SK-N-SH treated with all-trans-retinoic acid at 6 μM for 48 hours (cell line): ENCODE data around the gene PRR35.

ENCODE experiments used
- ATAC-seq: fragments of 200-7000 bp; cut with Tn5 transposase; 3 replicates; pipeline ENCODE4 v1.9.1; 2020; ENCODE audit warnings: mild to moderate bottlenecking, moderate library complexity
- ARNTL ChIP-seq: fragments of 450-650 bp; formaldehyde crosslinking; IDR thresholded peaks from 2 replicates; pipeline ENCODE4 v1.5.0; 2020; ENCODE audit warnings: low read depth, mild to moderate bottlenecking, moderate library complexity, borderline replicate concordance
- BACH2 ChIP-seq: fragments of 250-450 bp; sonication (Bioruptor Pico); IDR thresholded peaks from 2 replicates; pipeline ENCODE4 v1.9.0; 2021; ENCODE audit warnings: mild to moderate bottlenecking, borderline replicate concordance
- CSDC2 ChIP-seq: fragments of 250-450 bp; sonication (Bioruptor Pico); IDR thresholded peaks from 2 replicates; pipeline ENCODE4 v1.5.0; 2020; ENCODE audit warnings: mild to moderate bottlenecking, moderate library complexity
- ESRRG ChIP-seq: fragments of 250-450 bp; sonication (Bioruptor Pico); IDR thresholded peaks from 2 replicates; pipeline ENCODE4 v1.6.1; 2021; ENCODE audit warnings: mild to moderate bottlenecking
- GLIS3 ChIP-seq: fragments of 250-450 bp; sonication (Bioruptor Pico); IDR thresholded peaks from 2 replicates; pipeline ENCODE4 v1.5.0; 2020; ENCODE audit warnings: mild to moderate bottlenecking, moderate library complexity
- ISL1 ChIP-seq: fragments of 250-450 bp; sonication (Bioruptor Pico); IDR thresholded peaks from 2 replicates; pipeline ENCODE4 v2.1.2; 2022; ENCODE audit warnings: mild to moderate bottlenecking, moderate library complexity
- OSR1 ChIP-seq: fragments of 250-450 bp; sonication (Bioruptor Pico); IDR thresholded peaks from 2 replicates; pipeline ENCODE4 v1.8.0; 2022; ENCODE audit warnings: moderate library complexity, mild to moderate bottlenecking, inconsistent platforms
- PPARA ChIP-seq: fragments of 250-450 bp; sonication (Bioruptor Pico); IDR thresholded peaks from 2 replicates; pipeline ENCODE4 v1.5.0; 2020; ENCODE audit warnings: mild to moderate bottlenecking, borderline replicate concordance
- SNAI2 ChIP-seq: fragments of 250-450 bp; sonication (Bioruptor Pico); IDR thresholded peaks from 2 replicates; pipeline ENCODE4 v1.5.0; 2020; ENCODE audit warnings: mild to moderate bottlenecking, moderate library complexity
- TCF4 ChIP-seq: fragments of 250-450 bp; sonication (Bioruptor Pico); IDR thresholded peaks from 2 replicates; pipeline ENCODE4 v1.8.0; 2021; ENCODE audit warnings: mild to moderate bottlenecking, moderate library complexity, borderline replicate concordance
- TOX ChIP-seq: fragments of 250-450 bp; sonication (Bioruptor Pico); IDR thresholded peaks from 2 replicates; pipeline ENCODE4 v1.8.0; 2021; ENCODE audit warnings: mild to moderate bottlenecking, moderate library complexity, borderline replicate concordance
- ZC3H10 ChIP-seq: fragments of 250-450 bp; sonication (Bioruptor Pico); IDR thresholded peaks from 2 replicates; pipeline ENCODE4 v1.5.1; 2021; ENCODE audit warnings: mild to moderate bottlenecking, moderate library complexity
- ZFP3 ChIP-seq: fragments of 250-450 bp; sonication (Bioruptor Pico); IDR thresholded peaks from 2 replicates; pipeline ENCODE4 v1.5.0; 2020; ENCODE audit warnings: mild to moderate bottlenecking, moderate library complexity
- ZFP30 ChIP-seq: fragments of 450-650 bp; formaldehyde crosslinking; IDR thresholded peaks from 2 replicates; pipeline ENCODE4 v1.5.0; 2022; ENCODE audit warnings: mild to moderate bottlenecking, moderate library complexity
- ZNF565 ChIP-seq: fragments of 450-650 bp; formaldehyde crosslinking; conservative IDR thresholded peaks from 2 replicates; pipeline ENCODE4 v1.5.0; 2020; ENCODE audit warnings: low read depth, mild to moderate bottlenecking, moderate library complexity
- ZNF8 ChIP-seq: fragments of 450-650 bp; formaldehyde crosslinking; IDR thresholded peaks from 2 replicates; pipeline ENCODE4 v1.5.0; 2020; ENCODE audit warnings: mild to moderate bottlenecking, moderate library complexity
- TF ChIP-seq, protein P1 (sequence below): fragments of 250-450 bp; sonication (Bioruptor Pico); IDR thresholded peaks from 2 replicates; pipeline ENCODE4 v1.8.0; 2020; ENCODE audit warnings: mild to moderate bottlenecking, moderate library complexity, borderline replicate concordance
- TF ChIP-seq, protein P2 (sequence below): fragments of 250-450 bp; sonication (Bioruptor Pico); IDR thresholded peaks from 2 replicates; pipeline ENCODE4 v1.5.1; 2020; ENCODE audit warnings: low read depth, mild to moderate bottlenecking, moderate library complexity
- TF ChIP-seq, protein P3 (sequence below): fragments of 250-450 bp; sonication (Bioruptor Pico); IDR thresholded peaks from 2 replicates; pipeline ENCODE4 v1.5.1; 2021; ENCODE audit warnings: mild to moderate bottlenecking, moderate library complexity
- TF ChIP-seq, protein P4 (sequence below): fragments of 250-450 bp; sonication (Bioruptor Pico); IDR thresholded peaks from 2 replicates; pipeline ENCODE4 v1.8.0; 2021; ENCODE audit warnings: low read depth, mild to moderate bottlenecking, moderate library complexity, borderline replicate concordance

Gene PRR35

DNA sequence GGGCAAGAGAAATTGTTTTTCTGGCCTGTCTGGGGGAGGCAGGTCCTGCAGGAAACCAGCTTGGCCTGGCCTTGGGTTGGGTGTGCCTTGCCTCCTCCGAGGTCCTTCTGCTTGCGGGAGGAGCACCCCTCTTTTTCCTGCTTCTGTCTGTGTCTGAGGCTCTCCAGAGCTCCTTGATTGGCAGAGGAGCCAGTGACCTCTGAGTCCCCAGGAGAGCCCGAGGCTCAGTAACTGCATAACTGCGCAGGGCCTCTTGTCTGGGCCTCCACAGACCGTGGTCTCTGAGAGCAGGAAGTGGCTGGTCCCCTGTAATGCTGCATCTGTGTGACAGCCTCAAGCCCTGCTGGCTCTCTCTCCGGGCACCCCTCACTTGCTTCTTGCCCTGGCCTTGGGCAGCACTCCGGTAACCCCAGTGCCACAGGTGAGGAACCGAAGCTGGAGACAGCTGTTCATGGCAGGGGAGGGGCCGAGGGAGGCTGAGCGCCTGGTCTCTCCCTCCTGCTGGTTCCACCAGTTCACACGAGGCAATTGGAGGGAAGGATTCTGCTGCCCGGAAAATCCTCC is 31.1 kb upstream of the PRR35 start:
- TF ChIP-seq ZFP3 (CRISPR knock-in tag) (no peak), PPARA (CRISPR knock-in tag) (no peak), ZFP30 (CRISPR knock-in tag) (no peak), ZNF565 (CRISPR knock-in tag) (no peak), ARNTL (CRISPR knock-in tag) (no peak), ZC3H10 (no peak), ZNF8 (CRISPR knock-in tag) (no peak), OSR1 (CRISPR knock-in tag) (no peak), ESRRG (no peak)
- TF ChIP-seq, protein P1, sequence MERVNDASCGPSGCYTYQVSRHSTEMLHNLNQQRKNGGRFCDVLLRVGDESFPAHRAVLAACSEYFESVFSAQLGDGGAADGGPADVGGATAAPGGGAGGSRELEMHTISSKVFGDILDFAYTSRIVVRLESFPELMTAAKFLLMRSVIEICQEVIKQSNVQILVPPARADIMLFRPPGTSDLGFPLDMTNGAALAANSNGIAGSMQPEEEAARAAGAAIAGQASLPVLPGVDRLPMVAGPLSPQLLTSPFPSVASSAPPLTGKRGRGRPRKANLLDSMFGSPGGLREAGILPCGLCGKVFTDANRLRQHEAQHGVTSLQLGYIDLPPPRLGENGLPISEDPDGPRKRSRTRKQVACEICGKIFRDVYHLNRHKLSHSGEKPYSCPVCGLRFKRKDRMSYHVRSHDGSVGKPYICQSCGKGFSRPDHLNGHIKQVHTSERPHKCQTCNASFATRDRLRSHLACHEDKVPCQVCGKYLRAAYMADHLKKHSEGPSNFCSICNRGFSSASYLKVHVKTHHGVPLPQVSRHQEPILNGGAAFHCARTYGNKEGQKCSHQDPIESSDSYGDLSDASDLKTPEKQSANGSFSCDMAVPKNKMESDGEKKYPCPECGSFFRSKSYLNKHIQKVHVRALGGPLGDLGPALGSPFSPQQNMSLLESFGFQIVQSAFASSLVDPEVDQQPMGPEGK (CRISPR knock-in tag): no peak
- no peak for ATAC-seq

DNA sequence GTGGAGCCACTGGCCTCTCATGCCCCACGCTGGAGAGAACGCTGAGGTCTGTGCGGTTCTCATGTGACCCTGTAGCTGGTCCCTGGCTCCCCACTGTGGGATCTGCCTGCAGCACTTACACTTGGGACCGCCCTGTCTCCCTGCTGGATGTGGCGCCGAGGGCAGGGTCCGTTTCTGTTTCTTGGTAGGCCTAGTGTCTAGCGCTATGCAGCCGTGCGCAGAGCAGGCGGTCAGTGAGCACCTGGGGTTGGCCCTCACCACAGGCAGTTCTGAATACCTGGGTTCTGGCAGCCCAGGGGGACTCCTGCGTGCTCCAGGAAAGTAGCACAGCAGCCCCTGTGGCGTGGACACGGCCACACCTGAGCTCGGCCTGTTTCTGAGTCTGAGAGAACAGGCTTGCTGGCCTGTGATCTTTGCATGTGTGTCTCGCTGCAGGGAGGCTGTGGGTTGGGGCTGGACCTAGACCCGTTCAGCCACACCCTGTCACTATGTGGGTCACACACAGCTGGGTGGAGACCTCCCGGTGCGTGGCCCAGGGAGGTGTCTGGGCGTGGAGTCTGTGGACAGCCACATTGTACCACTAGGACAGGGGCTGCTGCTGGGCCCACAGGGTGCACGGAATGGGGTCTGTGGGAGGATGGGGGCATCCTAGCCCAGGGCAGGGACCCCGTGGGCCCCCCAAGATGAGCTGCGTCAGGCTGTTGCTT is 29.9 kb upstream of the PRR35 start:
- no peak for ATAC-seq
- no peak for TF ChIP-seq ZFP30 (CRISPR knock-in tag)
- no peak for TF ChIP-seq ZNF565 (CRISPR knock-in tag)
- no peak for TF ChIP-seq SNAI2 (CRISPR knock-in tag)
- no peak for TF ChIP-seq ARNTL (CRISPR knock-in tag)
- no peak for TF ChIP-seq ZNF8 (CRISPR knock-in tag)
- TF ChIP-seq BACH2 (CRISPR knock-in tag): no peak
- no peak for TF ChIP-seq ZFP3 (CRISPR knock-in tag)
- TF ChIP-seq, protein P2, sequence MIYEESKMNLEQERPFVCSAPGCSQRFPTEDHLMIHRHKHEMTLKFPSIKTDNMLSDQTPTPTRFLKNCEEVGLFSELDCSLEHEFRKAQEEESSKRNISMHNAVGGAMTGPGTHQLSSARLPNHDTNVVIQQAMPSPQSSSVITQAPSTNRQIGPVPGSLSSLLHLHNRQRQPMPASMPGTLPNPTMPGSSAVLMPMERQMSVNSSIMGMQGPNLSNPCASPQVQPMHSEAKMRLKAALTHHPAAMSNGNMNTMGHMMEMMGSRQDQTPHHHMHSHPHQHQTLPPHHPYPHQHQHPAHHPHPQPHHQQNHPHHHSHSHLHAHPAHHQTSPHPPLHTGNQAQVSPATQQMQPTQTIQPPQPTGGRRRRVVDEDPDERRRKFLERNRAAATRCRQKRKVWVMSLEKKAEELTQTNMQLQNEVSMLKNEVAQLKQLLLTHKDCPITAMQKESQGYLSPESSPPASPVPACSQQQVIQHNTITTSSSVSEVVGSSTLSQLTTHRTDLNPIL (CRISPR knock-in tag): no peak
- no peak for TF ChIP-seq ZC3H10
- no peak for TF ChIP-seq ISL1 (CRISPR knock-in tag)
- no peak for TF ChIP-seq GLIS3 (CRISPR knock-in tag)
- no peak for TF ChIP-seq TCF4 (CRISPR knock-in tag)
- TF ChIP-seq, protein P3, sequence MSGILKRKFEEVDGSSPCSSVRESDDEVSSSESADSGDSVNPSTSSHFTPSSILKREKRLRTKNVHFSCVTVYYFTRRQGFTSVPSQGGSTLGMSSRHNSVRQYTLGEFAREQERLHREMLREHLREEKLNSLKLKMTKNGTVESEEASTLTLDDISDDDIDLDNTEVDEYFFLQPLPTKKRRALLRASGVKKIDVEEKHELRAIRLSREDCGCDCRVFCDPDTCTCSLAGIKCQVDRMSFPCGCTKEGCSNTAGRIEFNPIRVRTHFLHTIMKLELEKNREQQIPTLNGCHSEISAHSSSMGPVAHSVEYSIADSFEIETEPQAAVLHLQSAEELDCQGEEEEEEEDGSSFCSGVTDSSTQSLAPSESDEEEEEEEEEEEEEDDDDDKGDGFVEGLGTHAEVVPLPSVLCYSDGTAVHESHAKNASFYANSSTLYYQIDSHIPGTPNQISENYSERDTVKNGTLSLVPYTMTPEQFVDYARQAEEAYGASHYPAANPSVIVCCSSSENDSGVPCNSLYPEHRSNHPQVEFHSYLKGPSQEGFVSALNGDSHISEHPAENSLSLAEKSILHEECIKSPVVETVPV (CRISPR knock-in tag): no peak
- TF ChIP-seq TOX (CRISPR knock-in tag): no peak
- TF ChIP-seq, protein P4, sequence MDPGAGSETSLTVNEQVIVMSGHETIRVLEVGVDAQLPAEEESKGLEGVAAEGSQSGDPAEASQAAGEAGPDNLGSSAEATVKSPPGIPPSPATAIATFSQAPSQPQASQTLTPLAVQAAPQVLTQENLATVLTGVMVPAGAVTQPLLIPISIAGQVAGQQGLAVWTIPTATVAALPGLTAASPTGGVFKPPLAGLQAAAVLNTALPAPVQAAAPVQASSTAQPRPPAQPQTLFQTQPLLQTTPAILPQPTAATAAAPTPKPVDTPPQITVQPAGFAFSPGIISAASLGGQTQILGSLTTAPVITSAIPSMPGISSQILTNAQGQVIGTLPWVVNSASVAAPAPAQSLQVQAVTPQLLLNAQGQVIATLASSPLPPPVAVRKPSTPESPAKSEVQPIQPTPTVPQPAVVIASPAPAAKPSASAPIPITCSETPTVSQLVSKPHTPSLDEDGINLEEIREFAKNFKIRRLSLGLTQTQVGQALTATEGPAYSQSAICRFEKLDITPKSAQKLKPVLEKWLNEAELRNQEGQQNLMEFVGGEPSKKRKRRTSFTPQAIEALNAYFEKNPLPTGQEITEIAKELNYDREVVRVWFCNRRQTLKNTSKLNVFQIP (CRISPR knock-in tag): no peak
- TF ChIP-seq CSDC2 (CRISPR knock-in tag): no peak
- TF ChIP-seq OSR1 (CRISPR knock-in tag): no peak
- no peak for TF ChIP-seq PPARA (CRISPR knock-in tag)
- TF ChIP-seq ESRRG: no peak
- TF ChIP-seq, protein P1 (CRISPR knock-in tag): no peak
